Natural killer cell treated with Interleukin-12 subunit alpha and Interleukin-12 subunit beta and Interleukin-15 and Interleukin-18, amount 100 ng/mL, for 72 hours (primary cell): ENCODE measurements around the gene TCHP. TPM values are rescaled to one million over a fixed set of nuclear protein-coding genes. Genes with fewer than 3 reads are reported as not detected.
"Not testable (repeated sequence)": the region's sequence is repeated elsewhere in the genome, so short reads cannot be mapped to it uniquely, and the experiment has no call there.

ENCODE experiments used
- ATAC-seq, 2 donors: fragments of 150-1000 bp; cut with Tn5 transposase in 1 of 2; sonication (Bioruptor Pico), chemical (Tn5 transposase) in 1 of 2; 2 replicates each; pipeline ENCODE4 v1.10.0; 2021
- DNase-seq: peaks from one replicate; pipeline ENCODE4 v3.0.0; 2022; ENCODE audit warnings: low spot score
- H3K27ac Mint-ChIP-seq, 2 donors: 1 replicate in 1 of 2; 2 replicates in 1 of 2; pipeline ENCODE4 v1.8.0; 2022; ENCODE audit warnings: mixed read lengths in 2 of 2, mild to moderate bottlenecking in 1 of 2, moderate library complexity in 1 of 2
- H3K27me3 Mint-ChIP-seq, 2 donors: 1 replicate in 1 of 2; 2 replicates in 1 of 2; pipeline ENCODE4 v1.8.0; 2022; ENCODE audit warnings: mixed read lengths in 2 of 2
- H3K36me3 Mint-ChIP-seq: one replicate; pipeline ENCODE4 v1.8.0; 2022; ENCODE audit warnings: mixed read lengths
- H3K4me1 Mint-ChIP-seq, 2 donors: 1 replicate in 1 of 2; 2 replicates in 1 of 2; pipeline ENCODE4 v1.8.0; 2022; ENCODE audit warnings: low read depth in 2 of 2, mixed read lengths in 2 of 2, mild to moderate bottlenecking in 1 of 2
- H3K4me3 Mint-ChIP-seq: one replicate; pipeline ENCODE4 v1.8.0; 2022; ENCODE audit warnings: mixed read lengths
- H3K9me3 Mint-ChIP-seq: 2 replicates; pipeline ENCODE4 v1.8.0; 2022; ENCODE audit warnings: mixed read lengths
- total RNA-seq, 2 donors: library from RNA; stranded (reverse); gene quantifications; one replicate each; pipeline ENCODE4 v1.2.3, GENCODE V29; 2022

TCHP gene
- total RNA-seq, 2 donors from 2014 or later = 20.5 to 31.1 TPM

DNA sequence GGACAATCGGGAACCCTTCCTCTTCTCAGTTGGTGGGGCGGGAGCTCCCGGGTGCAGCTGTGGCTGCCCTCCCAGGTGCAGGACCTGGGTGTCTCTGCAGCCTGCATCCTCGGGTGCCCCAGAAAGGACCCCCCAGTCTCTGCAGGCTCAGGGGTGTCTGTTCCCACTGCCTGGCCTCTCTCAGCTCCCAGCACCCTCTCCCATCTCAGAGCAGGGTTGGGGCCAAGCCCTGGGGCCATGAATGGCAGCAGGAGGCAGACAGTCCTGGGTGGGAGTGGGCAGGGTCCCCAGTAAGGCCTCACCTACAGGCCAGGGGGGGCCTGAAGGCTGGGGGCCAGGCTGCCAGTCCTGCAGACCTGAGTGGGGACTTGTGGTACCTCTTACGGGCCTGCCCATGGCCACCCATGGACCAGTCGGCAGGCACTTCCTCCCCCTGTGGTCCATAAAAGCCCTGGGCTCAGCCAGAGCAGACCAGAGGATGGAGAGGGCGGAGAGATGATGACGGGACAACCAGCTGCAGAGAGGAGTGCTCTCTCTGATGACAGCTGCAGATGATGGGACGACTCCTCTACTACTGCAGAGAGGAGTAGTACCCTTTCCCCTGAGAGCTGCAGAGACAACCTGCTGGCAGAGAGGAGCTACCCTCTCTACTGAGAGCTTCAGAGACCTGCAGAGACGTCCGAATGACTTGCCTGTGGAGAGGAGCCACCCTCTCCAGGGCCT, 26.6 kb downstream of the TCHP start:
- DNase-seq (no peak), ATAC-seq (no peak)
- Mint-ChIP-seq H3K27me3 (no peaks in the 10 kb centered on the region), H3K27ac (no peak overlapping the region), H3K36me3 (no peaks in the 10 kb centered on the region), H3K9me3 (no peaks in the 10 kb centered on the region), H3K4me3 (no peak overlapping the region), H3K4me1 (peaks cover 0 to 8% of the 10 kb centered on the region in 2 donors)

DNA sequence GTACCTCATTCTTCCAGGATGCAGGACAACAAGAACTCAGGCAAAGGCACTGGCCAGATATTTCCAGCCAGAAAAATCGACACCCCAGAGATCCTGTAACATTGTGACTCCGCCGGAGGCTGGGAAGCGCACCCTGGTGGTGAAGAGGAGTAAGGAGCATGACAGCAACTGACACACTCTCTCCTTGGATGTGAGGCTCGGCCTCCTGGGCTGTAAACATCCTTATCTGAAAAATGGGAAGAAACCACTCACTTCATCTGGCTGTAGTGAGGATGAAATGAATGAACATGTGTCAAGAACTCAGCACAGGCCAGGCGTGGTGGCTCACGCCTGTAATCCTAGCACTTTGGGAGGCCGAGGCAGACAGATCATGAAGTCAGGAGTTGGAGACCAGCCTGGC, 27.5 kb downstream of the TCHP start:
- no peak for DNase-seq
- H3K4me3 Mint-ChIP-seq = no peak overlapping the region
- H3K9me3 Mint-ChIP-seq = no peaks in the 10 kb centered on the region
- peaks cover 0 to 8% of the 10 kb centered on the region in 2 donors for H3K4me1 Mint-ChIP-seq
- peak; percentile 64 to 67 for ATAC-seq
- no peaks in the 10 kb centered on the region for H3K27me3 Mint-ChIP-seq
- H3K36me3 Mint-ChIP-seq = peaks cover 9% of the 10 kb centered on the region
- H3K27ac Mint-ChIP-seq = peak overlapping the region in 1 of 2 donors; percentile 68

DNA sequence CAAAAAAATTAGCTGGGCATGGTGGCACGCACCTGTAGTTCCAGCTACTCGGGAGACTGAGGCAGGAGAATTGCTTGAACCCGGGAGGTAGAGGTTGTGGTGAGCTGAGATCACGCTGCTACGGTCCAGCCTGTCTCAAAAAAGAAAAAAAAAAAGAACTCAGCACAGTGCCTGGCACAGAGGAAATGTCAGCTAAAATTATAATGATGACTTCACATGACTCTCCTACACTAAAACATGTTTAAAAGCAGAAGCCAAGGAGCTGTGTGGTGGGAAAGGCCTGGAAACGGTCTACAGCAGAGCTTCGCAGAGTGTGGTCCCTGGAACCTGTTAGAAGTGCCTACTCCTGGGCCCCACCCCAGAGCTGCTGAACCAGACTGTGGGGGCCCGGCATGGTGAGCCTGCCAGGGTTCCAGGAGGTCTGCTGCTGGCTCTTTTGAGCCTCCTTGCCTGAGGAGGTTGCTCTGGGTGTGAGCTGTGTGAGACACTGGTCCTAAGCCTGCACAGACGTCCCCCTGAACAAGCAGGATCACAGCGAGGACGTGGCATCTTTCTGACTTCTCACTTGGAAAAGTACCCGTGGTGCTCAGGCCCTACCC, 28.1 kb downstream of the TCHP start:
- H3K4me1 Mint-ChIP-seq = peaks cover 0 to 8% of the 10 kb centered on the region in 2 donors
- H3K9me3 Mint-ChIP-seq = no peaks in the 10 kb centered on the region
- ATAC-seq = no peak
- peaks cover 9% of the 10 kb centered on the region for H3K36me3 Mint-ChIP-seq
- no peaks in the 10 kb centered on the region for H3K27me3 Mint-ChIP-seq
- H3K27ac Mint-ChIP-seq = peak overlapping the region in 1 of 2 donors; percentile 68
- no peak overlapping the region for H3K4me3 Mint-ChIP-seq
- no peak for DNase-seq

GRCh38 chr12:109929326-109929725, 29.3 kb downstream of the TCHP start:
- H3K36me3 Mint-ChIP-seq, H3K4me3 Mint-ChIP-seq, H3K27me3 Mint-ChIP-seq, H3K27ac Mint-ChIP-seq, DNase-seq, H3K4me1 Mint-ChIP-seq, H3K9me3 Mint-ChIP-seq, ATAC-seq: not testable (repeated sequence)

GRCh38 chr12:109930028-109930800, 30.1 kb downstream of the TCHP start:
- H3K27me3 Mint-ChIP-seq = no peaks in the 10 kb centered on the region
- H3K27ac Mint-ChIP-seq = no peak overlapping the region
- DNase-seq (no peak), ATAC-seq (no peak)
- H3K4me3 Mint-ChIP-seq = no peak overlapping the region
- peaks cover 9% of the 10 kb centered on the region for H3K36me3 Mint-ChIP-seq
- H3K4me1 Mint-ChIP-seq = peaks cover 0 to 4% of the 10 kb centered on the region in 2 donors
- no peaks in the 10 kb centered on the region for H3K9me3 Mint-ChIP-seq

GRCh38 chr12:109931143-109931542, 31.1 kb downstream of the TCHP start:
- ATAC-seq (no peak), DNase-seq (no peak)
- Mint-ChIP-seq H3K4me1 (peaks cover 0 to 4% of the 10 kb centered on the region in 2 donors), H3K27me3 (no peaks in the 10 kb centered on the region), H3K27ac (no peak overlapping the region), H3K9me3 (no peaks in the 10 kb centered on the region), H3K4me3 (no peak overlapping the region), H3K36me3 (peaks cover 13% of the 10 kb centered on the region)

DNA sequence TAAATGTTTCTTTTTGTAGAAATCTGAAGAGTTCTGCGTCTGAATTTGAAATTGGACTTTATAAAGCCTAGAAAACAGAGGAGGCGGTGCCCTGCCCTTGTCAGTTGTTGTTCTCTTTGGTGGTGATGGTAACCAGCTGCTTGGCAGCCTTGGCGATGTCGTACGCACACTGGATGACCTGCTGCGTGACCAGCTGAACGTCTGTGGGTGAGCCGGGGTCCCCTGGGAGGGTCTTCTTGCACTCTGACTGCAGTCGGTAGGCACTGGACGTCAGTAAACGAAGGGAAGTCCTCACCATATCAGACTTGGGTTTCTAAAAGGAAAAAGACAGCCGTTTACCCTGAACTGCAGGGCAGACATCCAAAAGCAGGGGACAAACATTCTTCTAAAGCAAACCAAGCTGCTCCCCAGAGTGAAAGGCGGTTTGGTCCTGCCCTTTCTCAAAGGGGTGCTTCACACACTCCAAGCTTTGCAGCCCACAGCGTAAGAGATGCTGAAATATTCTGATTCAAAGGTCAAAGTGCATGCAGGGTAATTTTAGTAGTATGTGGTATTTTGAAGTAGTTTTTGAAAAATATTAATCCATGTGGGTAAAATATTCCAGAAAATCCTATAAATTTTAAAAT, 32.9 kb downstream of the TCHP start:
- ATAC-seq = no peak
- Mint-ChIP-seq H3K9me3 (no peaks in the 10 kb centered on the region), H3K27me3 (no peaks in the 10 kb centered on the region), H3K27ac (no peak overlapping the region), H3K4me1 (no peaks in the 10 kb centered on the region), H3K4me3 (no peak overlapping the region), H3K36me3 (peaks cover 13% of the 10 kb centered on the region)
- DNase-seq = no peak

DNA sequence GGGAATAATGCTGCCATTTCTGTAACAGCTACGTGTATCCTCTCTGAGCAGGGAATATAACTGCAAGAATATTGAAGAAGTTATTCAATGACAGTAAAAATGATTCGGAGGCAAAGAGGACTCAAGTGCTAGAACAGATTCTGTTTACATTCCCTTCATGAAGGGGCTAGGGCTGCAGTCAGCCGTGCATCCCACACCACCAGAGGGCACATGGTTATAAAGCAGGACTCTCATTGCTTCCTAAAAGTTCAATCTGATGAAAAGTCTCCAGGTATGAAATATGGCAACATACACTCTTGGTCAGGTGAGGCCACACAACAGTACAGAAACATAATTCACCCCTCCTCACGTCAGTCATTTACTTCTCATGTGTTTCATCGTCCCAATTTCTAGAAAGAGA, 34.0 kb downstream of the TCHP start:
- ATAC-seq (no peak), DNase-seq (no peak)
- Mint-ChIP-seq H3K9me3 (no peaks in the 10 kb centered on the region), H3K27ac (no peak overlapping the region), H3K4me3 (no peak overlapping the region), H3K4me1 (no peaks in the 10 kb centered on the region), H3K27me3 (no peaks in the 10 kb centered on the region), H3K36me3 (peaks cover 14% of the 10 kb centered on the region)

DNA sequence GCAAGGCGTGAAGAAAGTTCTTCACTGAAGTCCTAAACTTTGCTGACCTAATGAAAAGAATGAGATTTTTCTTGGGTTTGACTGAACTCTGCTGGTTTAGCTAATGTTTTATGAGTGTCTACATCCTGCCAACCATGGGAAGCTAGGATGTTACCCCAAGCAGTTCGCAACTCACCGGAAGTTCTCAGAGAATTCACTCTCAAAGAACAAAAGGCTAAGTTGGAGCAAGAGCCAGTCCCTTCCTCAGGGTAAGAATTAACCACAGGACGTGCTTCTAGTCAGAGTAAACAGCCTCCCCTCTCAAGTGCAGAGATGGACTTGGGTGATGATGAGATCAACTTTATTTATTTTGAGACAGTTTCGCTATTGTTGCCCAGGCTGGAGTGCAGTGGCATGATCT, 37.3 kb downstream of the TCHP start:
- Mint-ChIP-seq H3K9me3 (no peaks in the 10 kb centered on the region), H3K4me1 (no peaks in the 10 kb centered on the region), H3K27ac (no peak overlapping the region), H3K4me3 (no peak overlapping the region), H3K27me3 (no peaks in the 10 kb centered on the region), H3K36me3 (peaks cover 12% of the 10 kb centered on the region)
- no peak for DNase-seq
- no peak for ATAC-seq

GRCh38 chr12:109938947-109939346, 38.9 kb downstream of the TCHP start:
- no peak for ATAC-seq
- no peaks in the 10 kb centered on the region for H3K27me3 Mint-ChIP-seq
- no peaks in the 10 kb centered on the region for H3K9me3 Mint-ChIP-seq
- no peak overlapping the region for H3K4me3 Mint-ChIP-seq
- DNase-seq = no peak
- no peak overlapping the region for H3K27ac Mint-ChIP-seq
- peaks cover 9% of the 10 kb centered on the region for H3K36me3 Mint-ChIP-seq
- H3K4me1 Mint-ChIP-seq = no peaks in the 10 kb centered on the region

DNA sequence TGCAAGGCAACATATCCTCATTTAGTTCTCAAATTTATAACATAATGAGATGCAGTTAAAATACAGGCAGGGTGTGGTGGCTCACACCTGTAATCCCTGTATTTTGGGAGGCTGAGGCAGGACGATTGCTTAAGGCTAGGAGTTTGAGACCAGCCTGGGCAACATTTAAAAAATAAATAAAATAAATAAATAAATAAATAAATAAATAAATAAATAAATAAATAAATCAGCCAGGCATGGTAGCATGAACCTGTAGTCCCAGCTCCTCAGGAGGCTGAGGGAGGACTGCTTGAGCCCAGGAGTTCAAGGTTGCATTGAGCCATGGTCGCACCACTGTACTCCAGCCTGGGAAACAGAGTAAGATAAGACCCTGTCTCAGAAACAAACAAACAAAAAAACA, 39.4 kb downstream of the TCHP start:
- peaks cover 10% of the 10 kb centered on the region for H3K36me3 Mint-ChIP-seq
- H3K4me1 Mint-ChIP-seq = peaks cover 2% of the 10 kb centered on the region in 2 donors
- DNase-seq = no peak
- no peak overlapping the region for H3K4me3 Mint-ChIP-seq
- H3K27me3 Mint-ChIP-seq = no peaks in the 10 kb centered on the region
- H3K27ac Mint-ChIP-seq = no peak overlapping the region
- no peak for ATAC-seq
- no peaks in the 10 kb centered on the region for H3K9me3 Mint-ChIP-seq

DNA sequence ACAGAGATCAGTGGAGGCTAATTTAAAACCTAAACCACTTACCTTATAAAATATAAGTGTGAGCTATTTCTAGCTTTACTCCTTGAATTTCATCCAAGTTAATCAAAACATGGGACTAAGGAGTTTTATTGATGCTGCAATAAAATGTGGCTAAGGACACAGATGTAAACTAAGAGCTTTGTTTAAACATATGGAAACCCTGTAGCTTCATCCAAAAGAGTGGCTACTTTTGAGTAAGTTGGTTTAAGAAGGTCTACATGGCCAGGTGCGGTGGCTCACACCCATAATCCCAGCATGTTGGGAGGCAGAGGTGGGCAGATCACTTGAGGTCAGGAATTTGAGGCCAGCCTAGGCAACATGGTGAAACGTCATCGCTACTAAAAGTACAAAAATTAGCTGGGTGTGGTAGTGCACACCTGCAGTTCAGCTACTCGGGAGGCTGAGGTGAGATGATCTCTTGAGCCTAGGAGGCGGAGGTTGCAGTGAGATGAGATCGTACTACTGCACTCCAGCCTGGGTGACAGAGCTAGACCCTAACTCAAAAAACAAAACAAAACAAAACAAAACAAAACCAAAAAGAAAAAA, 40.4 kb downstream of the TCHP start:
- H3K27ac Mint-ChIP-seq = no peak overlapping the region
- DNase-seq (no peak), ATAC-seq (no peak)
- H3K4me3 Mint-ChIP-seq = no peak overlapping the region
- H3K4me1 Mint-ChIP-seq = peaks cover 10 to 11% of the 10 kb centered on the region in 2 donors
- H3K9me3 Mint-ChIP-seq = no peaks in the 10 kb centered on the region
- peaks cover 15% of the 10 kb centered on the region for H3K36me3 Mint-ChIP-seq
- no peaks in the 10 kb centered on the region for H3K27me3 Mint-ChIP-seq

DNA sequence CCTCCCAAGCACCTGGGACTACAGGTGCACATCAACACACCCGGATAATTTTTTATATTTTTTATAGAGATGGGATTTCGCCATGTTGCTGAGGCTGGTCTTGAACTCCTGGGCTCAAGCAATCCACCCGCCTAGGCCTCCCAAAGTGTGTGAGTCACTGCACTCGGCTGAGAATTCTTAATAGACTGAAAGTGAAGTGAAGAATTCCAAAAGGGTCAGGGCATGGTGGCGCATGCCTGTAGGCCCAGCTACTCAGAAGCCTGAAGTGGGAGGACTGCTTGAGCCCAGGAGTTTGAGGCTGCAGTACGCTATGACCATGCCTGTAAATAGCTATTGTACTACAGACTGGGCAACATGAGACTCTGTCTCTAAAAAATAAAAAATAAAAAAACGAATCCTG, 43.7 kb downstream of the TCHP start:
- Mint-ChIP-seq H3K4me1 (peaks cover 28 to 32% of the 10 kb centered on the region in 2 donors), H3K27ac (no peak overlapping the region), H3K27me3 (no peaks in the 10 kb centered on the region), H3K36me3 (peaks cover 20% of the 10 kb centered on the region), H3K9me3 (no peaks in the 10 kb centered on the region), H3K4me3 (no peak overlapping the region)
- DNase-seq = no peak
- ATAC-seq = no peak
